Neuron (in vitro differentiated cells): ENCODE data around the gene SLC46A3.
A peak's percentile ranks its signal among the peaks of the same experiment; 100 is the strongest.

Source experiments
- H2AFZ ChIP-seq: one replicate; pipeline ENCODE4 v1.6.1; 2013; ENCODE audit warnings: low read depth, mild to moderate bottlenecking, inconsistent platforms, low read length, moderate library complexity
- H3K27me3 ChIP-seq: one replicate; pipeline ENCODE4 v1.6.1; 2013; ENCODE audit warnings: low read length; ENCODE audit not compliant: insufficient read depth
- H3K36me3 ChIP-seq: one replicate; pipeline ENCODE4 v1.6.1; 2013; ENCODE audit warnings: low read length; ENCODE audit not compliant: insufficient read depth
- H3K4me1 ChIP-seq: one replicate; pipeline ENCODE4 v1.6.1; 2013; ENCODE audit warnings: low read length; ENCODE audit not compliant: insufficient read depth
- H3K4me3 ChIP-seq: 2 replicates; pipeline ENCODE4 v1.5.1; 2013; ENCODE audit warnings: mild to moderate bottlenecking, low read length, moderate library complexity
- H3K9me3 ChIP-seq: one replicate; pipeline ENCODE4 v1.6.1; 2013; ENCODE audit warnings: low read length

SLC46A3 gene

GRCh38 chr13:28719227-28720055, 671 bp upstream of the SLC46A3 start:
- Histone ChIP-seq H3K4me3 (peak overlapping the region; percentile 50), H2AFZ (peak overlapping the region; percentile 79), H3K9me3 (no peaks in the 10 kb centered on the region), H3K36me3 (no peaks in the 10 kb centered on the region), H3K4me1 (peaks cover 6% of the 10 kb centered on the region), H3K27me3 (peaks cover 12% of the 10 kb centered on the region)

GRCh38 chr13:28718196-28718542, 601 bp downstream of the SLC46A3 start:
- H3K9me3 ChIP-seq, result no peaks in the 10 kb centered on the region
- peaks cover 15% of the 10 kb centered on the region for H3K27me3 ChIP-seq
- H3K4me1 ChIP-seq, result peaks cover 6% of the 10 kb centered on the region
- H2AFZ ChIP-seq, result peak overlapping the region; percentile 79
- H3K36me3 ChIP-seq, result no peaks in the 10 kb centered on the region
- peak overlapping the region; percentile 50 for H3K4me3 ChIP-seq

GRCh38 chr13:28717170-28717569, 1.6 kb downstream of the SLC46A3 start:
- Histone ChIP-seq H2AFZ (no peak overlapping the region), H3K36me3 (no peaks in the 10 kb centered on the region), H3K4me3 (no peak overlapping the region), H3K4me1 (peaks cover 6% of the 10 kb centered on the region), H3K27me3 (peaks cover 23% of the 10 kb centered on the region), H3K9me3 (no peaks in the 10 kb centered on the region)

GRCh38 chr13:28716511-28716910, 2.3 kb downstream of the SLC46A3 start:
- H3K4me1 ChIP-seq, result peaks cover 6% of the 10 kb centered on the region
- no peaks in the 10 kb centered on the region for H3K36me3 ChIP-seq
- no peaks in the 10 kb centered on the region for H3K9me3 ChIP-seq
- peaks cover 23% of the 10 kb centered on the region for H3K27me3 ChIP-seq
- no peak overlapping the region for H2AFZ ChIP-seq
- H3K4me3 ChIP-seq, result no peak overlapping the region

GRCh38 chr13:28714651-28715050, 4.1 kb downstream of the SLC46A3 start:
- Histone ChIP-seq H3K4me1 (peaks cover 6% of the 10 kb centered on the region), H2AFZ (no peak overlapping the region), H3K36me3 (no peaks in the 10 kb centered on the region), H3K9me3 (no peaks in the 10 kb centered on the region), H3K4me3 (no peak overlapping the region), H3K27me3 (peaks cover 23% of the 10 kb centered on the region)

GRCh38 chr13:28710161-28710560, 8.6 kb downstream of the SLC46A3 start:
- H3K36me3 ChIP-seq, result no peaks in the 10 kb centered on the region
- H3K4me1 ChIP-seq, result no peaks in the 10 kb centered on the region
- H3K27me3 ChIP-seq, result peaks cover 10% of the 10 kb centered on the region
- no peak overlapping the region for H2AFZ ChIP-seq
- H3K4me3 ChIP-seq, result no peak overlapping the region
- H3K9me3 ChIP-seq, result no peaks in the 10 kb centered on the region

- Histone ChIP-seq H3K27me3 (peaks cover 4% of the 10 kb centered on the region), H3K36me3 (no peaks in the 10 kb centered on the region), H3K4me1 (no peaks in the 10 kb centered on the region), H2AFZ (no peak overlapping the region), H3K4me3 (no peak overlapping the region), H3K9me3 (no peaks in the 10 kb centered on the region)
Measured at GRCh38 chr13:28707629-28708427, 10.9 kb downstream of the SLC46A3 start.

- no peak overlapping the region for H3K4me3 ChIP-seq
- no peaks in the 10 kb centered on the region for H3K4me1 ChIP-seq
- no peaks in the 10 kb centered on the region for H3K9me3 ChIP-seq
- no peaks in the 10 kb centered on the region for H3K27me3 ChIP-seq
- no peaks in the 10 kb centered on the region for H3K36me3 ChIP-seq
- H2AFZ ChIP-seq, result no peak overlapping the region
Measured at GRCh38 chr13:28705461-28706083, 13.2 kb downstream of the SLC46A3 start.

GRCh38 chr13:28704919-28705318, 13.9 kb downstream of the SLC46A3 start:
- H3K4me3 ChIP-seq, result no peak overlapping the region
- H3K36me3 ChIP-seq, result no peaks in the 10 kb centered on the region
- no peaks in the 10 kb centered on the region for H3K4me1 ChIP-seq

GRCh38 chr13:28704282-28704681, 14.5 kb downstream of the SLC46A3 start:
- Histone ChIP-seq H3K36me3 (no peaks in the 10 kb centered on the region), H3K4me3 (no peak overlapping the region), H2AFZ (no peak overlapping the region), H3K4me1 (no peaks in the 10 kb centered on the region), H3K9me3 (no peaks in the 10 kb centered on the region), H3K27me3 (peaks cover 2% of the 10 kb centered on the region)

More at GRCh38 chr13:28704919-28705318, 13.9 kb downstream of the SLC46A3 start:
- Histone ChIP-seq H2AFZ (no peak overlapping the region), H3K27me3 (peaks cover 2% of the 10 kb centered on the region), H3K9me3 (no peaks in the 10 kb centered on the region)

- Histone ChIP-seq H3K36me3 (no peaks in the 10 kb centered on the region), H2AFZ (no peak overlapping the region), H3K4me1 (no peaks in the 10 kb centered on the region), H3K4me3 (no peak overlapping the region), H3K27me3 (peaks cover 8% of the 10 kb centered on the region), H3K9me3 (no peaks in the 10 kb centered on the region)
Measured at GRCh38 chr13:28699246-28699645, 19.5 kb downstream of the SLC46A3 start.

- no peaks in the 10 kb centered on the region for H3K36me3 ChIP-seq
- H3K9me3 ChIP-seq, result no peaks in the 10 kb centered on the region
- no peak overlapping the region for H2AFZ ChIP-seq
- H3K27me3 ChIP-seq, result peaks cover 8% of the 10 kb centered on the region
- H3K4me1 ChIP-seq, result peaks cover 8% of the 10 kb centered on the region
- no peak overlapping the region for H3K4me3 ChIP-seq
Measured at GRCh38 chr13:28697441-28697840, 21.3 kb downstream of the SLC46A3 start.
